Calu3 (cell line): ENCODE data around the gene SHISAL2A. TPM values are rescaled to one million over a fixed set of nuclear protein-coding genes. Genes with fewer than 3 reads are reported as not detected.

ENCODE experiments used
- BruUV-seq: library from RNA; stranded (reverse); fragments of 400-500 nt; replicated peaks from 2 replicates; lab custom pipeline; 2021; lab: Mats Ljungman, UMichigan
- CTCF ChIA-PET: fragments of 300-600 bp; sonication (Branson Sonifier 250); formaldehyde crosslinking; loops from one replicate; lab custom pipeline; 2022; ENCODE audit warnings: antibody characterized with exemption; lab: Charles Lee
- DNase-seq: peaks from one replicate; pipeline ENCODE4 v3.0.0; 2022
- H3K27ac Mint-ChIP-seq: one replicate; pipeline ENCODE4 v1.8.0; 2022; ENCODE audit warnings: mixed read lengths; ENCODE audit not compliant: unreplicated experiment
- H3K27me3 Mint-ChIP-seq: one replicate; pipeline ENCODE4 v1.8.0; 2022; ENCODE audit warnings: mixed read lengths; ENCODE audit not compliant: unreplicated experiment
- H3K36me3 Mint-ChIP-seq: one replicate; pipeline ENCODE4 v1.8.0; 2022; ENCODE audit warnings: mild to moderate bottlenecking, moderate library complexity, mixed read lengths; ENCODE audit not compliant: insufficient read depth, unreplicated experiment
- H3K4me1 Mint-ChIP-seq: one replicate; pipeline ENCODE4 v1.8.0; 2022; ENCODE audit warnings: mild to moderate bottlenecking, low read depth, mixed read lengths; ENCODE audit not compliant: unreplicated experiment
- H3K4me3 Mint-ChIP-seq: one replicate; pipeline ENCODE4 v1.8.0; 2022; ENCODE audit warnings: mild to moderate bottlenecking, low read depth, moderate library complexity, mixed read lengths; ENCODE audit not compliant: unreplicated experiment
- H3K9me3 Mint-ChIP-seq: one replicate; pipeline ENCODE4 v1.8.0; 2022; ENCODE audit warnings: low read depth, mixed read lengths; ENCODE audit not compliant: unreplicated experiment
- intact Hi-C: fragments of 100-400 bp; cut with micrococcal nuclease; formaldehyde crosslinking; loops from one replicate; pipeline ENCODE4 v1.10.0; 2022; ENCODE audit not compliant: unreplicated experiment
- total RNA-seq: library from RNA; stranded (reverse); gene quantifications from 2 replicates; pipeline ENCODE4 v1.2.3, GENCODE V29; 2022
- TF ChIP-seq, protein P1 (sequence below): fragments of 200-600 bp; IDR thresholded peaks from one replicate; pipeline ENCODE4 v1.8.0; 2022; ENCODE audit warnings: antibody characterized with exemption; ENCODE audit not compliant: unreplicated experiment

SHISAL2A gene
- total RNA-seq, 1 experiment from 2014 or later, result not detected

DNA sequence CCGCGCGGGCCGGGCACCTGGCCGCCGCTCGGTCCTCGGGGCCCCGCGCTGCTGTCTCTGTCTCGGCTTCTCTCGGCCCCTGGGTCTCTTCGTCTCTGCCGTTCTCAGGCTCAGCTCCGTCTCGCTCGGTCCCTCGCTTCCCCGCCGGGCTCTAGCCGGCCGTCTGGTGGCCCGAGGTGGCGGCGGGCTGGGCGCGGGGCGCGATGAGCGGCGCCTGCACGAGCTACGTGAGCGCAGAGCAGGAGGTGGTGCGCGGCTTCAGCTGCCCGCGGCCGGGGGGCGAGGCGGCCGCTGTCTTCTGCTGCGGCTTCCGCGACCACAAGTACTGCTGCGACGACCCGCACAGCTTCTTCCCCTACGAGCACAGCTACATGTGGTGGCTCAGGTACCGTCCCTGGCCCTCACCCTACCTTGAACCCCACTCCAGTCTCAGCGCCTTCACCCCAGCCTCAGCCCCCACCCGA lies 355 bp downstream of the SHISAL2A start:
- Mint-ChIP-seq H3K9me3 (no peaks in the 10 kb centered on the region), H3K4me1 (peaks cover 7% of the 10 kb centered on the region), H3K27ac (no peak overlapping the region), H3K27me3 (peaks cover 34% of the 10 kb centered on the region), H3K4me3 (peak overlapping the region; percentile 45), H3K36me3 (no peaks in the 10 kb centered on the region)
- BruUV-seq, result no TSS peak
- no peak for DNase-seq
- CTCF ChIA-PET, result no interaction called here
- TF ChIP-seq, protein P1, sequence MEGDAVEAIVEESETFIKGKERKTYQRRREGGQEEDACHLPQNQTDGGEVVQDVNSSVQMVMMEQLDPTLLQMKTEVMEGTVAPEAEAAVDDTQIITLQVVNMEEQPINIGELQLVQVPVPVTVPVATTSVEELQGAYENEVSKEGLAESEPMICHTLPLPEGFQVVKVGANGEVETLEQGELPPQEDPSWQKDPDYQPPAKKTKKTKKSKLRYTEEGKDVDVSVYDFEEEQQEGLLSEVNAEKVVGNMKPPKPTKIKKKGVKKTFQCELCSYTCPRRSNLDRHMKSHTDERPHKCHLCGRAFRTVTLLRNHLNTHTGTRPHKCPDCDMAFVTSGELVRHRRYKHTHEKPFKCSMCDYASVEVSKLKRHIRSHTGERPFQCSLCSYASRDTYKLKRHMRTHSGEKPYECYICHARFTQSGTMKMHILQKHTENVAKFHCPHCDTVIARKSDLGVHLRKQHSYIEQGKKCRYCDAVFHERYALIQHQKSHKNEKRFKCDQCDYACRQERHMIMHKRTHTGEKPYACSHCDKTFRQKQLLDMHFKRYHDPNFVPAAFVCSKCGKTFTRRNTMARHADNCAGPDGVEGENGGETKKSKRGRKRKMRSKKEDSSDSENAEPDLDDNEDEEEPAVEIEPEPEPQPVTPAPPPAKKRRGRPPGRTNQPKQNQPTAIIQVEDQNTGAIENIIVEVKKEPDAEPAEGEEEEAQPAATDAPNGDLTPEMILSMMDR, result no peak
- intact Hi-C loops, result no loop called here

DNA sequence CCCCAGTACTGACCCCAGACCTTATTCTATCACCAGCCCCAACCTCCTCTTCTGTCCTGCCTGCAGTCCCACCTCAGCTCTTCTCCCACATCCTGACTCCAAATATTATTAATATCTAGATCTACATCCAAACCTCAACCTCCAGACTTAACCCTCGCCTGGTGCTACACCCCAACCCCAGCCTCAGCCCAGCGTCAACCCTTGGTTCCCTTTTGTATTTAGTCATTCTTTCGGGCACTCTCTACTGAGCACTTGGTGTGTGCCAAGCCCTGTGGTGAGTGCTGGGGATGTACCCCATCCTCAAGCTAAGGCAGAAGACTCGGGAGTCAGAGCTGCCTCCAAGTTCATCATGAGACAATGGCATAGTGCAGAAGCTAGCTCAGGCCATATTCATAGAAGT lies 1.1 kb downstream of the SHISAL2A start:
- peaks cover 7% of the 10 kb centered on the region for H3K4me1 Mint-ChIP-seq
- BruUV-seq, result no TSS peak
- peaks cover 34% of the 10 kb centered on the region for H3K27me3 Mint-ChIP-seq
- CTCF ChIA-PET, result interaction anchor here (0.5 kb wide), 1 partner anchor 144 kb away, joined by 4 read pairs; no protein-coding TSS in a partner anchor
- intact Hi-C loops, result no loop called here
- no peak overlapping the region for H3K27ac Mint-ChIP-seq
- H3K9me3 Mint-ChIP-seq, result no peaks in the 10 kb centered on the region
- TF ChIP-seq, protein P1, result no peak
- no peaks in the 10 kb centered on the region for H3K36me3 Mint-ChIP-seq
- no peak for DNase-seq
- peak overlapping the region; percentile 45 for H3K4me3 Mint-ChIP-seq

DNA sequence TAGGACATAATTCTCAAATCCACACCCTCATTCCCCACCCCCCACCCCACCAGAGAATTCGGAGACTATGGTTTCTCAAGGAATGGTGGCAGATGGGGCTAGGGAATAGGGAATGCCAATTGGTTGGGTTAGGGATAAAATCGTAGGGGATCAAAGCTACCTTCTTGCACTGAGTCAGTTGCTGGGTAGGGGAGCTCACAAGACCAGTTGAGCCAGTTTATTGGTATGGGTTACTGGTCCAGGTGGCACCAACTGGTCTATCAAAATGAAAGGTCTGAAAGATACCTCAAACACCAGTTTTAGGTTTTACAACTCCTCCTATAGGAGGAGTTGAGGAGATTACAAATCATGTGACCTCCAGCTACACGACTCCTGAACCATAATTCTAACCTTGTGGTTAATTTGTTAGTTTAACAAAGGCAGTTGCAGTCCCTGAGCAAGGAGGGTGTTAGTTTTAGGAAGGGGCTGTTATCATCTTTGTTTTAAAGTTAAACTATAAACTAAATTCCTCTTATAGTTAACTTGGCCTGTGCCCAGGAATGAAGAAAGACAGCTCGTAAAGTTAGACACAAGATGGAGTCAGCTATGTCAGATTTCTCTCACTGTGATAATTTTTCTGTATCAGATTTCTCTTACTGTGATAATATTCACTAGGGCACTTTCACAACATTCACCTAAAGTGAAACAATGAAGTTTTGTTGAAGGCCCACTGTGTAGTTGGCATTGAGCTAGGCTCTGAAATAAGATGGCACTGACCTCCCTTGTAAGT lies 2.5 kb downstream of the SHISAL2A start:
- Mint-ChIP-seq H3K4me1 (peaks cover 7% of the 10 kb centered on the region), H3K27ac (no peak overlapping the region), H3K9me3 (no peaks in the 10 kb centered on the region), H3K27me3 (peaks cover 34% of the 10 kb centered on the region), H3K36me3 (no peaks in the 10 kb centered on the region), H3K4me3 (no peak overlapping the region)
- peak; percentile 47 for DNase-seq
- BruUV-seq, result no TSS peak
- TF ChIP-seq, protein P1, result no peak
- CTCF ChIA-PET, result interaction anchor here (1.3 kb wide), 1 partner anchor 10 kb away, joined by 3 read pairs; no protein-coding TSS in a partner anchor
- intact Hi-C loops, result no loop called here

DNA sequence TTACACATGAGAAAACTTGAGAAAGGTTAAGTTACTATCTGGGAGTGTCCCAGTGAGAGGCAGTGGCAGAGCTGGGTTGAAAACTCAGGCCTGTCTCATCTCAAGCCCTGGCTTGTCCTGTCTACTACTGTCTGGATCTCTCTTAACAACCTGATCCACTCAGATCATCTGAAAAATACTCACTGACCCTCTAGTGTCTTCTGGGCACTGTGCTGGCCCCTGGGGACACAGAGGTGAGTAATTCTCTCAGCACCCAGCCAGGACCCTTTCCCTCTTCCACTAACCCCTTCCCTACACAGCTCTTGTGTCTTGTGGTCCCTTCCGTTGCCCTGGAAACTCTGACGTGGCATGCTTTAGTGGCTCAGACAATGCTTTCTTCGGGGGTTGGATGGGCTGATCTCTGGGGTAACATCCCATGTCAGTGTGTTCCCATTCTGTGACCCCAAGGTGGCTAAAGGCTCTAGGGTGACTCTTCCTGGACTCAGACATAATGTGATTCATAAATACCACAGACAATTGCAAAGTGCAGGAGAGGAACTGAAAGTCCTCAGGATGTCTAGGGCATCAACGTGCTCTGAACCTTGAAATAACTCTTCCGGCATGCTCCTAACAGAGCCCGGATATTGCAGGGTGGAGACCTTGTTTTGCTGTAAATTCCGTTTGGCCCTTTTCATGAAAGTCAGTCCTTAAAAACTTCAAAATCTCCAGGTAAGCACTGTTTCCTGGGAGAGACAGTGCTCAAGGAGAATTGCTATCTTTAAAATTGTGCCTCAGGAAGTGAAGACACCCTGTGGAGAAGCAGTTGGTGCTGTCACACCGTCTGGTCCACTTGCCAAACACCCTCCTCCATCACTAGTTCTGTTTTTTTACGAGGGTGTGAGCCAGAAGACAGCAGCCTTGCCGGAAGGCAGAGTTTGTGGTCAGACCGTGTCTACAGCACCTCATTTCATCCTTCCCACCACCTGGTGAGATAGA lies 4.0 kb downstream of the SHISAL2A start:
- TF ChIP-seq, protein P1, result no peak
- intact Hi-C loops, result no loop called here
- CTCF ChIA-PET, result no interaction called here
- Mint-ChIP-seq H3K4me3 (no peak overlapping the region), H3K4me1 (peaks cover 7% of the 10 kb centered on the region), H3K9me3 (peaks cover 2% of the 10 kb centered on the region), H3K27ac (no peak overlapping the region), H3K27me3 (peaks cover 27% of the 10 kb centered on the region), H3K36me3 (no peaks in the 10 kb centered on the region)
- DNase-seq, result no peak
- BruUV-seq, result no TSS peak
